ENCODE data around the gene SLC12A3.

The SLC12A3 gene

DNA sequence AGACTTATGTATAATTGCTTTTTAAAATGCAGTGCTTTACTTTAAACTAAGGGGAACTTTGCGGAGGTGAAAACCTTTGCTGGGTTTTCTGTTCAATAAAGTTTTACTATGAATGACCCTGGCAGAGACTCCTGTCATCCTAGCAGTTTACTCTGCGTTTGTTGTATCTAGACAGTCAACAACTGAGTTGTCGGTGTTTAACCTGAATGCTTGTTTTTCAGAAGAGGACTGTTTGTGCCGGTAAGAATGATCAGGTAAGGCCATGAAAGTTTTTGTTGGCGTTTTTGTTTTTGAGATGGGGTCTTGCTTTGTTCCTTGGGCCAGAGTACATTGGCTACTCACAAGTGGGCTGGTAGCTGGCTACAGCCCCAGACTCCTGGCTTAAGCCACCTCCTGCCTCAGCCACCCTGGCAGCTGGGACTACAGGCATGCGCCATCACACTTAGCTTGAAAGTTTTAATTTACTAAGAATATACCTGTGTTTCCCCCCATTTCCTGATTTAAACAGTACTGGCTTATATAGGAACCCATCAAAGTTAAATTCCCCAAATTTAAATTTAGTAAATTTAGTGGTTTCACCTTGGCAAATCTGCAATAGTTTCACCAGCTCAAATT, 78.9 kb downstream of the SLC12A3 start:
- no peak for DNase-seq (ENCODE audit: low read depth)

DNA sequence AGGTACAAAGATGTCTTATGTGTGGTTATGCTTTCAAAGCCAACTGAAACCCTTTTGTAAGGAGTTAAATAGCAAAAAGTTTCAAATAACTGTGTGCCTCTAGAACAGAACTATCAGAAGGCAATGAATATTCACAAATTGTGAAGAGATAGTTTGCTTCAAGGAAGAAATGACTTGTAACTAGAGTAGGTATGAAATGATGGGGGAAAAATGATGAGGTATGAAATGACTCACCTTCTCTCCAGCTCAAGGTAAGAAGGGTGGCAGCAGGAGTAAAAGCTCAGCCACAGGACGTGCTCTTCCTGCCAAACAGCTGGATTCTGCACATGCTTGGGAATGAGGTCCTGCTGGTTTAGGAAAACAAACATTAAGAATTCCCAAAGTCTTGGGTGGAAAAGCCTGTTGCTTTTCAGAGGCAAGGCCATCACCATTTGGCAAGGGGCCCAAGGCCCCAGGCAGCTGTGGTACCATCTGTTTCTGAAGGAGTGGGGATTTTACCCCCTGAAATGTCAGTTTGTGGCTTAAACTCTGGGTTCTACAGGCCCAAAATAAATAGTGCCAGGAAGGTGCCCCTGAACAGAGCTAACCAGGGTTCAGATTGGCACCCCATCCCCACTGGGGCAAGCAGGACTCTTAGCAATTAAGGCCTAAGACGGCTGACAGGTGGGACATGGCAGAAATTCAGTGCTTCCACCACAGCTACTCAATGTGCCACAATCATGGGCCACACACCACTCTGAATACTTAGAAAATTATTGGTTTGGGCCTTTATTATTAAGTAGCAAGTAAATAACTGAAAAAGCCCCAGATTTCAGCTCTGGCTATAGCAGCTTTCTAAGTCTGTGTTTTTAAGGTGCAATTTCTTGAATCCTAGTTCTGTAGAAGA, 80.2 kb downstream of the SLC12A3 start:
- DNase-seq (ENCODE audit: low read depth): no peak

DNA sequence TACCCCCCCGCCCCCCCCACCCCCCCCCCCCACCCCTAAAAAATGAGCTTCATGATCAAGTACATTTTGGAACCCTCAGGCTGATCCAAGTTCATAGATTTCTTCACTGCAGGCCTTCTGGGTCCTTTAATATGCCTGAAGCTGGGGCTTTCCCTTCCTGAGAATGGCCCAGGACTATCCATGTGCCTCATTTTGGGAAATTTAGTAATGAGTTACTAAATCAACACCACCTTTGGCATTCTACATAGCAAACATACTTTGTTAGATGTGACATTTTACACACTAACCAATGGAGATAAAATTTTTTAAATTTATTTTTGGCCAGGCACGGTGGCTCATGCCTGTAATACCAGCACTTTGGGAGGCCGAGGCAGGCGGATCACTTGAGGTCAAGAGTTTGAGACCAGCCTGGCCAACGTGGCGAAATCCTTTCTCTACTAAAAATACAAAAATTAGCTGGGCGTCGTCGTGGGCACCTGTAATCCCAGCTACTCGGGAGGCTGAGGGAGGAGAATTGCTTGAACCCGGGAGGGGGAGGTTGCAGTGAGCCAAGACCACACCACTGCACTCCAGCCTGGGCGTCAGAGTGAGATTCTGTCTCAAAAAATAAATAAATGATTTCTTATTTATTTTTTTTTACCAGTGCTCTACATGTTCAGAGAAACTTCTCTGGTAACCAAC, 81.0 kb downstream of the SLC12A3 start:
- DNase-seq (ENCODE audit: low read depth): no peak

DNA sequence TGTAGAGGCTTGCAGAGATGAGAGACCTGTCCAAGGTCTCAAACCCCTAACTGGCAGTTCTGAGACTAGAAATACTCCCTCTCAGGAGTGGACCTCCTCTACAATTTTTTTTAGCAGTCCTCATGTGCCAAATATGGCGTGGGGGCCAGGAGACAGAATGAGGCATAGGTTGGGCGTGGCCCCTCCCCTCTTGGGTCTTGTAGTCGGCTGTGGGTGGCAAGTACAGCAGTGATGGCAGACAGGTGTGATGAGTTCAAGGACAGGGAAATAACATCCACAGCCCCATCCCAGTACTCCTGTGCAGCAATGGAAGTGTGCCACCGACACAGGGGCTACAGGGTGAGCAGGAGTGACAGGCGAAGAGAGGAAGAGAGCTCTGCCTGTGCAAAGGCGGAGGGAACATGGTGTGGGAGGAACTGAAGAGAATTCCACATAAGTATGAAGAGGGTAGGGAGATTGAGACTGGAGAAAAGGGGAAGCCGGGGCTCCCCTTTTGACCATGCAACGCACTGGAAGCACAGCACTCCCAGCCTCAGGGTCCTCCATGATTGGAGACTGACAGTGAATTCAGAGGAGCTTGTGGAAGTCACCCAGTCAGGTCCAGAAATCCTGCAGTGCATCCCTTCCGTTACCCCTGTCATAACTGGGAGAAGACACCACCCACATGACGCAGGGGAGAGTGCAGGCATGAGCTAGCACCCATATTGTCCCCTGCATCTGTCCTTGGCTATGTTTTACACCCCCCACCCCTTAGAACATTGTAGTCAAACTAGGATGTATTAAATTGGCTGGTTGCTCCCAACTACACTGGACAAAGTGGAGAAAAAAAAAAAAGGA, 82.0 kb downstream of the SLC12A3 start:
- DNase-seq (ENCODE audit: low read depth): no peak

DNA sequence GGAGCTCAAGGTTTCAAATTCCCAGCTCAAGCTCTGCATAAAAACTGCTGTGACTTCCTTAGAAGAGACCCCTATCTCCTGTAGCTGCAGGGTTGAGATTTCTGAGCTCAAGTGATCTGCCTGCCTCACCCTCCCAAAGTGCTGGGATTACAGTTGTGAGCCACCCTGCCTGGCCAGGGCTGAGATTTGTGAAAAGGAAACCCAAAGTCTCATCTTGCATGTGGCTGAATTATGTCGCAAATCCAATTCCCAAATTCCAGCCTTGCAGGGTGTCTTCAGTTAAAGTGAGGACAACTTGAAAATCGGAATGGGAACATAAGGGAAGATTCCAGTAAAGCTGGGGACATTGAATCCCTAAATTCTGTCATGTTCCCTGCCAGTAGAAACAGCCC, 82.6 kb downstream of the SLC12A3 start:
- DNase-seq (ENCODE audit: low read depth): no peak

DNA sequence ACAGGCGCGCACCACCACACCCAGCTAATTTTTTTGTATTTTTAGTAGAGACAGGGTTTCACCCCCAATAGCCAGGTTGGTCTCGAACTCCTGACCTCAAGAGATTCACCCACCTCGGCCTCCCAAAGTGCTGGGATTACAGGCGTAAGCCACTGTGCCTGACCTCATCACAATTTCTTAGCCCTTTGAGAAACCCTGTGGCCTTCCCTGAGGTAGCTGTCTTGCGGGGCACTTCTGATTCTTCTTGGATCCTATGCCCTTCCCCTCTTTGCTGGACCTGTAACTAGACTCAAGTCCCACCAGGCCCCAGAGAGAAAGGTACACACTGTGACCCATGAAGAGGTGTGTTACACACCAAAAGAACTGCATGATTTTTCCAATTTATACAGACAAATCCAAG, 83.2 kb downstream of the SLC12A3 start:
- DNase-seq (ENCODE audit: low read depth): no peak

DNA sequence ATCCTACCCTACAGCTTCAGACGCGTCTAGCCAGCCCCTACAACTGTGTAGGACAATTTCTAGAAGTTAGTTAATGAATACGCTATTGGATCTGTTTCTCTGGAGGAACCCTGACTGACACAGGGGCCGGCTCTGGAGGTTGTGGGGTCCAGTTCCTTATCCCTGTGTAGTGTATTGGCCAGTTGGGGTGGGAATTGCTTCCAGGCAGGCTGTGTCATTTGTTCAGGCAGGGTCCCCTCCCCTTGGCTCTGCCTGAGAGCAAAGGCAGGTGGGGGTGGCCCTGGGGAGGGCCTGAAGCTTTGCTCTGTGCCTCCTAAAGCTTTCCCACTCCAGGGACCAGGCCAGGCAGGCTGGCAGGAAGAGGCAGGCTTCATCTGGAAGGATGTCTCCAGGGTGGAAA, 85.0 kb downstream of the SLC12A3 start:
- DNase-seq (ENCODE audit: low read depth): no peak

DNA sequence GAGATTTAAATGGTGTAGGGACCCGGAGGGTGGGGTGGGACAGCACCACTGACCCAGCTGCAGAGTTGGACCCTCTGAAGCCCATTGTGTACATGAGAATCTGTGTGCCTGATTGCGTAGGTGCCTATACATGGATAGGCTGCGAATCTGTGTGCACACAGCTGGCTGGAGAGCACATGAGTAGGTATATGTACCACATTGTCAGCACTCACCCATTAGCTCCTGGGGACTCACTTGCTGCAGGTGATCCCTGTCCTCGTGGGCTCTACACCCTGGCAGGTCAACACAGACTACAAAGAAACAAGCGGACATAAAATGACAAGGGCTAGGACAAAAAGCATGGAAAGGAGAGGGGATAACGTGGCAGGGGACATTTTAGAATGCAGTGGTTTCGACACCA, 85.4 kb downstream of the SLC12A3 start:
- no peak for DNase-seq (ENCODE audit: low read depth)

DNA sequence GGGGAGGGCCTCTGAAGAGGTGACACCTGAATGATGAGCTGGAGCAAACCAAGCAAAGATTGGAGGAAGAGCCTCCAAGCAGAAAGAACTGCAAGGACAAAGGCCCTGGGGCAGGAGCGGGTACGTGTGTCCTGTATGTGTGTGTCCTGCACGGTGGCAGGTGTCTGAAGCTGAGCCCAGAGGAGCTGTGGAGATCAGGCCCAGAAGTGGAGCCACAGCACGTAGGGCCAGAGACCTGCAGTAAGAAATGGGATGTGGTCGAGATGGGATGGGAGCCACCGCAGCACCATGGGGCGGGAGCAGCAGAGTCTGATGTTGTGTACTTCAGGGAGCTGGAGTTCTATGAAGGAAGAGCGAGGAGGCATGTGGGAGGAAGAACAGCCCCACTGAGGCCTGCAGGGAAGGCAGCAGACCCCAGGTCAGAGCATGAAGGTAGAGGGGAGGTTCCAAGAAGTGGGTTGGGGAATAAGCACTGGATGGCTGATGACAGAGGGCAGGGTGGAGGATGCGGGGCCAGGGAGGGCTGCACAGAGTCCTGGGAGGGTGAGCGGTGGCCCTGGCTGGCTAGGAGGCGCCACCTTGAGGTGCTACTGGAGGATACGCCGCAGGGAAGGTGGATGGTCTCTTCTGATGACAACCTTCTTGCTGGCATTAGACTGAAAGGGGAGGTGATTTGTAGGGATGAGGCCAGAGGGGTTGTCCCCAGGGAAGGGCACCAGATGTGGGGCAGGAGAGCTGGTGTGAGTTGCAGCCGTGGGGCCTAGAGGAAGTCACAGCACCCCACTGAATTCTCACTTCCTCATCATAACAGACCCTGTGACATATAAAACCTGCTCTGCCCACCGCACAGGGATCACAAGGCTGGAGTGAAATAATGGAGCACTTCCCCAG, 86.1 kb downstream of the SLC12A3 start:
- DNase-seq (ENCODE audit: low read depth): peak; percentile 50

DNA sequence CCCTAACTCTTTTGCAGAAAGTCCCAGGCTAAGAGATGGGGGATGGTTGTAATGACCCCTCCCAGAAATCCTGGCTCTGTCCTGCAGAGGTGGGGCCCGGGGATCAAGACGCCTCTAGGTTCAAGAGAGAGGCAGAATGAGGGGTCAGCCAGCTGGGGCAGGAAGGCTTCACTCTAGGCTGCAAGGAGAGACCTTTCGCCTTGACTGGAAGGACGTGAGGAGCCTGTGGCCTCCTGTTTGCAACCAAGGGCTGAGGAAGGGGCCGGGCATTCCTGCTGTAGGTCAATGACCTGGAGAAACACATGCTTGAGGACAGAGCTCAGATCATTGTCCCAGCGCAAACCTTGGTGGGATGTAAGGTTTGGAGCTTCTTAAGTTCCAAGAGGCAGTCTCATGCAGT, 88.0 kb downstream of the SLC12A3 start:
- DNase-seq (ENCODE audit: low read depth): no peak

DNA sequence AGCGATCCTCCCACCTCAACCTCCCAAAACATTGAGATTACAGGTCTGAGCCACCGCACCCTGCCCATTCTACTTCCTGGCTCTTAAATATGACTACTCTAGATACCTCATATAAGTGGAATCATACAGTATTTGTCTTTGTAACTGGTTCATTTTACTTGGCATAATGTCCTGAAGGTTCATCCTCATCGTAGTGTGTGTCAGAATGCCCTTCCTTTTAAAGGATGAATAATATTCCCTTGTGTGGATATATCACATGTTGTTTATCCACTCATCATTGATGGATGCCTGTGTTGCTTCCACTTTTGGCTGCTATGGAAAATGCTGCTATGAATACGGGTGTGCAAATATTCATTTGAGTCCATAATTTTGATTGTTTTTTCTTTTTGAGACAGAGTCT, 91.1 kb downstream of the SLC12A3 start:
- DNase-seq (ENCODE audit: low read depth): no peak

DNA sequence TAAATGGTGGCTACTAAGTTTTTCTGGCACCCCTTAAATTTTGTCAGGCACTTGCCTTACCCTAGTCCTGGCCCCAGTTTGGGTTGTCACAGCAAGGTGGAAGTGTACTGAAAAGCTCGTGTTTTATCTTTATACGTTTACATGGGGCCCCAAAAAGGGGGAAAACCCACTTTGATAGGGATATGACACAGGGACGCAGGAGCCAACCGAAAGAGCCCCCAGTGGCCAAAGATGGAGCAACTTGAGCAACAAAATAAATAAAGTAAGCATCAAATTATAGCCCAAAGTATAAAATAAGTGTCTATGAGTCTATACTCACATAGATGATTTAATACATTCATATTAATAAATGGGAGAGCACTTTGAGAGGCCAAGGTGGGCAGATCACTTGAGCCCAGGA, 91.7 kb downstream of the SLC12A3 start:
- no peak for DNase-seq (ENCODE audit: low read depth)

DNA sequence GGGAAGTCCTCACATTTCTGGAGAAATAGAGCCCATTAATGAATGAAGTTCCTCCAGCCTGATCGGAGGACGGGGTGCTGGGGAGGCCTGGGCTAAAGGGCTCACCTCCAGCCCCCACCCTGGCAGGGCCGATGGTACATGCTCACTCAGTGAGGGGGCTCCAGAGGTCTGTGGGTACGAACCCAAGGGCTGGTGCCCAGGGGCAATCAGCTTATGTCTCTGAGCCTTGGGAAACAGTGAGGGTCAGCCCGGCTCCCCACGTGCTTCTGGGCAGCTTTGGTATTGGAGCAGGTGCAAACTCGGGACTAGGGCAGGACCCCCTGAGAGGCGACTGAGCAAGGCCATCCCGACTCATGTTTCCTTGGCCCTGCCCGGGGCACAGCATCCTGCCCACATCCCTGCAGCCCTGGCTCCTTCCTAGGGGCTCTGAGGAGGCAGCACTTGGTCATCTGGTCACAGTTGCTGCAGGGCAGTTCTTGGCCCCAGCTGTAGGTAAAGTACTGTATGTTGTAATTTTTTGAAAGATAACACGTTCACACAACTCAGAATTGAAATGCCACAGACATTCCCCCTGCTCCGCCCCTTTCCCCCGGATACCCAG, 95.8 kb downstream of the SLC12A3 start:
- DNase-seq (ENCODE audit: low read depth): no peak

DNA sequence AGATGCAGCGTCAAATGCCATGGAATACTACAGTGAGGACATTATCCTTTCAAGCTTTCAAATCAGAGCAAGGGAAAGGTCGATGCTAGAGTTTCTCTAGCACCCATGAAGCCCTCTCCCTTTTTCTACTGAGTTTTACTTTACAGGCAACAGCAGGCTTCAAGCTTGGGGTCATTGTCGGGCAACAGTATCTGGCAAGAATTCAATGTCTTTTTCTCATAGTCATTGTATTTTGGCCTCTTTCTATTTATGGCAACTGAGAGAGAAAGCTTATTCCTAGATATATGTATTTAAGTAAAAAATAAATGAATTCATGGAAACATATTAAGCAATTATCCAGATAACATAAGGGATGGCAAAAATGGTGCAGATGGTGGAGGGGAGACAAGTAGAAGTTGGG, 96.4 kb downstream of the SLC12A3 start:
- DNase-seq (ENCODE audit: low read depth): no peak

DNA sequence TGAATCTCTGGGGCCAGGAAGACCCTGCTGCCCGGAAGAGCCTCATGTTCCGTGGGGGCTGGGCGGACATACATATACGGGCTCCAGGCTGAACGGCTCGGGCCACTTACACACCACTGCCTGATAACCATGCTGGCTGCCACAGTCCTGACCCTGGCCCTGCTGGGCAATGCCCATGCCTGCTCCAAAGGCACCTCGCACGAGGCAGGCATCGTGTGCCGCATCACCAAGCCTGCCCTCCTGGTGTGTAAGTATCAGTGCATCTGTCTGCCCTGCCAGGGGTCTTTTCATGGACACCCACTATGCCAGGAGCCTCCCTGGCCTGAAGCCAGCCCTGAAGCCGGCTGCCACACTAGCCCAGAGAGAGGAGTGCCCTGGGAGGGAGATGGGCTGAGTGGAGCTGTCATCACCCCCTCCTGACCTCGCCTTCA, 96.9 kb downstream of the SLC12A3 start, which contains the start of gene CETP:
CETP (plus strand) TSS at position 100 of the 431 bp plus-strand sequence; CDS start at position 130, 30 bp downstream.
- DNase-seq (ENCODE audit: low read depth): no peak

DNA sequence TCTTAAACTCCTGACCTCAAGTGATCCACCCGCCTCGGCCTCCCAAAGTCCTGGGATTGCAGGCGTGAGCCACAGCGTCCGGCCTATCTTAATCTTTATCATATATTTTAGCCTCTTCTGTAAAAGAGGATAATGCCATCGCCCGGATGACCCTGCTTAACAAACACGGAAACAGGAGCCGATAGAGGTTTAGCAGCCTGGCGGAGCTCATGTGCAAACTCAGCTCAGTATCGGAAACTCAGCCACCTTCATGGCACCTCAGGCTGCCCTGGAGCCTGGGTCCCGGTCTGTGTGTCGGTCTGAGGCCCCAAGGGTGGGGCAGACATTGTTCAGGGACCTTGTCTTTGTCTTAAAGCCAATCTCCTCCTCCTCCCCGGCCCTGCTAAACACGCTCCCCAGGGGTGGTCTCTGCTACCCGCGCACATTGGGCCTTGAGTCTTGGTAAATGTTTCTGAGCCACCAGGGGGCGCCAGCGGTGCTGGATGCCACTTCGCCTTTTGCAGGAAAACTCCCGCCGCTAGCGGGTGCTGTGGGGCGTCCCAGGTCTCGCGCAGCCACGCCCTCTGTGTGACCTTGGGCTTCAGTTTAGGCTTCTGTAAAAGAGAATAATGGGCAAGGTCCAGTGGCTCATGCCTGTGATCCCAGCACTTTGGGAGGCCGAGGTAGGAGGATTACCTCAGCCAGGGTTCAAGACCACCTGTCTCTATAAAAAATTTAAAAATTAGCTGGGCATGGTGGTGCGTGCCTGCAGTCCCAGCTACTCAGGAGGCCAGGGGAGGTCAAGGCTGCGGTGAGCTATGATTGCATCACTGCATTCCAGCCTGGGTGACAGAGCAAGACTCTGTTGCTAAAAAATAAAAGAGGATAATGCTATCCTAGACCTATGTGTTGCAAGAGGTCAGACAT, 99.5 kb downstream of the SLC12A3 start:
- DNase-seq (ENCODE audit: low read depth): peak; percentile 89
